Measurements from ENCODE around the gene NCAN.
"Not testable (repeated sequence)": the region's sequence is repeated elsewhere in the genome, so short reads cannot be mapped to it uniquely, and the experiment has no call there.

Gene NCAN

GRCh38 chr19:19226204-19226603 is 14.4 kb downstream of the NCAN start:
- DNase-seq, result no peak

- no peak for DNase-seq
These were observed 14.9 kb downstream of the NCAN start for GRCh38 chr19:19226663-19227062.

GRCh38 chr19:19227217-19227616 is 15.5 kb downstream of the NCAN start:
- DNase-seq, result no peak

GRCh38 chr19:19229701-19230100 is 17.9 kb downstream of the NCAN start:
- DNase-seq, result no peak

- no peak for DNase-seq
These were observed 19.2 kb downstream of the NCAN start for GRCh38 chr19:19230999-19231398.

GRCh38 chr19:19232261-19232721 is 20.5 kb downstream of the NCAN start:
- DNase-seq, result no peak

- no peak for DNase-seq
These were observed 22.6 kb downstream of the NCAN start for GRCh38 chr19:19234220-19234816.

- DNase-seq, result no peak
These were observed 24.4 kb downstream of the NCAN start for GRCh38 chr19:19236173-19236572.

GRCh38 chr19:19238126-19238894 is 26.6 kb downstream of the NCAN start:
- DNase-seq, result no peak

GRCh38 chr19:19239675-19240074 is 27.9 kb downstream of the NCAN start:
- DNase-seq, result no peak

GRCh38 chr19:19240476-19240875 is 28.7 kb downstream of the NCAN start:
- no peak for DNase-seq

- no peak for DNase-seq
These were observed 38.5 kb downstream of the NCAN start for GRCh38 chr19:19250196-19250801.

GRCh38 chr19:19253409-19253808 is 41.7 kb downstream of the NCAN start:
- DNase-seq, result not testable (repeated sequence)

- DNase-seq, result peak; percentile 48
These were observed 44.6 kb downstream of the NCAN start for GRCh38 chr19:19256072-19256969.

GRCh38 chr19:19257137-19257536 is 45.4 kb downstream of the NCAN start:
- DNase-seq, result no peak

GRCh38 chr19:19257836-19258588 is 46.3 kb downstream of the NCAN start:
- DNase-seq, result no peak

- no peak for DNase-seq
These were observed 47.0 kb downstream of the NCAN start for GRCh38 chr19:19258589-19259338.

GRCh38 chr19:19259741-19260140 is 48.0 kb downstream of the NCAN start:
- no peak for DNase-seq

- DNase-seq, result no peak
These were observed 48.9 kb downstream of the NCAN start for GRCh38 chr19:19260417-19261214.

- peak; percentile 17 for DNase-seq
These were observed 49.8 kb downstream of the NCAN start for GRCh38 chr19:19261350-19262189.

Data from DMS79 (cell line).